Measurements from ENCODE around the gene PLEKHA1. TPM values are rescaled to one million over a fixed set of nuclear protein-coding genes. Genes with fewer than 3 reads are reported as not detected.

PLEKHA1 gene
- polyA plus RNA-seq, 6 donors from 2014 or later = 78.2 to 95.7 (median 89.4) TPM

DNA sequence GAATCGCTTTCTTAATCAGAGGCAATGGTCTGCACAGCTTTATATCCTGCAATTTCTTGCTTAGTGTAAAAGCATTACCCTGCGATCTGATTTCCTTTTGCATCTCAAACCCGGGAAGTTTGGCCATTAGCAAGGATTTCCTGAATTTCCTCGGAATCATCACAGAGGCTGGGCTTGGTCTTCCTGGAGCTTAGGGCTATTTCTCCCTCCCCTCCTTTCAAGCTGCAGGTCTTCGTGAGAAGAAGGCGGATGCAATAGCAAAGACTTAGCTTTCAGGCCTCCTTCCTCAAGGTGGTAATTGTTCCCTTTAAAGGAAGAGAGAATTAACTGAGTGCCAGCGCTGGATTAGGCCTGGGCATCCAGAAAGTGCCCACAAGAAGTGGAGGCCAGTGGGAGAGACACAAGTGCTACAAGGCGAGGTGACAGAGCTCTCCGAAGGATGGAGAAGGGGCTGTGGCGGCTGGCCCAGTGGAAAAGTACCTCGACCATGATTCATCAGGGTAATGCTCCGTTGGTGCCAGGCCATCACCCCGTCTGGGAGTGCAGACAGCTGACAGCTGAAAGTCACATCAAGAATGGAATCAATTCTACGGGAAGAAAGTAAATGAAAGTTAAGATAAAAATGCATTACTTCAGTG, 76.0 kb downstream of the PLEKHA1 start:
- H3K27ac Mint-ChIP-seq = no peak overlapping the region
- ATAC-seq (ENCODE audit: low read depth in 2 of 2) = no peak
- peaks cover 0 to 5% (median 0%) of the 10 kb centered on the region in 7 donors for H3K9me3 Mint-ChIP-seq

GRCh38 chr10:122454071-122454470, 79.6 kb downstream of the PLEKHA1 start:
- ATAC-seq (ENCODE audit: low read depth in 2 of 2) (no peak), DNase-seq (no peak)
- Mint-ChIP-seq H3K9me3 (peaks cover 0 to 5% (median 0%) of the 10 kb centered on the region in 7 donors), H3K27ac (no peak overlapping the region), H3K4me3 (no peak overlapping the region), H3K4me1 (peaks cover 0 to 3% (median 0%) of the 10 kb centered on the region in 3 donors), H3K36me3 (peaks cover 0 to 5% of the 10 kb centered on the region in 2 donors), H3K27me3 (peaks cover 42 to 63% (median 42%) of the 10 kb centered on the region in 3 donors)

More for the DNA sequence above, 76.0 kb downstream of the PLEKHA1 start:
- Mint-ChIP-seq H3K36me3 (peaks cover 0 to 5% of the 10 kb centered on the region in 2 donors), H3K4me3 (no peak overlapping the region), H3K4me1 (no peaks in the 10 kb centered on the region), H3K27me3 (peaks cover 20 to 51% (median 29%) of the 10 kb centered on the region in 3 donors)
- DNase-seq = no peak

DNA sequence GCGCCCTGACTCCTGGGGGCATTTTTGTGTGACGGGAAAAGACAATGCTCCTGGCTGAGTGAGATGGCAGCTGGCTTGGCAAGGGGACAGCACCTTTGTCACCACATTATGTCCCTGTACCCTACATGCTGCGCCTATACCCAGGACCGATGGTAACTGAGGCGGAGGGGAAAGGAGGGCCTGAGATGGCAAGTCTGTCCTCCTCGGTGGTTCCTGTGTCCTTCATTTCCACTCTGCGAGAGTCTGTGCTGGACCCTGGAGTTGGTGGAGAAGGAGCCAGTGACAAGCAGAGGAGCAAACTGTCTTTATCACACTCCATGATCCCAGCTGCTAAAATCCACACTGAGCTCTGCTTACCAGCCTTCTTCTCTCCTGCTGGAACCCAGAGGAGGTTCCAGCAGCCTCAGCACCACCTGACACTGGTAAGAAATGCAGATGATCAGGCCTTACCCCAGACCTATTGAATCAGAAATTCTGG, 80.1 kb downstream of the PLEKHA1 start, which contains the start of gene ARMS2:
Gene ARMS2, plus strand, starts transcription at position 51 of the 478 bp plus-strand sequence. Its CDS starts 75 bp downstream, at position 126.
- H3K27ac Mint-ChIP-seq = no peak within 1 kb of the TSS
- H3K9me3 Mint-ChIP-seq = peaks cover 0 to 5% (median 0%) of the 10 kb centered on the region in 7 donors
- H3K4me1 Mint-ChIP-seq = peaks cover 0 to 6% (median 3%) of the 10 kb centered on the region in 3 donors
- DNase-seq = no peak
- H3K27me3 Mint-ChIP-seq = peaks cover 44 to 63% (median 48%) of the 10 kb centered on the region in 3 donors
- ATAC-seq (ENCODE audit: low read depth in 2 of 2) = no peak
- H3K4me3 Mint-ChIP-seq = no peak within 1 kb of the TSS
- peaks cover 0 to 5% of the 10 kb centered on the region in 2 donors for H3K36me3 Mint-ChIP-seq

- Mint-ChIP-seq H3K27me3 (peaks cover 46 to 66% (median 54%) of the 10 kb centered on the region in 3 donors), H3K9me3 (peaks cover 0 to 5% (median 0%) of the 10 kb centered on the region in 7 donors)
Observed at GRCh38 chr10:122455376-122456079, 81.0 kb downstream of the PLEKHA1 start.

DNA sequence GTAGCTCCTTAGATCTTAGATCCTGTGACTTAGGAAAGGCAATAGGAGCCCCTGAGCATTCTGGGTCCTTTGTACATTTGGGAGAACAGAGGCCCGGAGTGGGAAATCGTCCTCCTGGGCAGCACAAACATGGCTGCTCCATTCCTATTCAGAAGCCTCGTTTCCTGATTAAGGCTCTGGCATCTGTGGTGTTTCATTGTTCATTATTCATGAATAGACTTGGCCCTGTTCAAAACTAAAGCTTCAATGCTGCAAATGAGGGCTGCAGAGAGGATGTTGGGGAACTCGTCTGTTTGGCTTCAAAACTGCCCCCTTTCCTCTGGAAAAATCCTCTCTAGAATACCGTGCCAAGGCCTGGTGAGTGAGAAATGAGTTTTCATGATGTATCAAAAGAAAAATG, 83.4 kb downstream of the PLEKHA1 start:
- no peak for DNase-seq
- H3K27ac Mint-ChIP-seq = peak overlapping the region in 1 of 6 donors; percentile 32
- peaks cover 0 to 2% (median 0%) of the 10 kb centered on the region in 7 donors for H3K9me3 Mint-ChIP-seq
- H3K27me3 Mint-ChIP-seq = peaks cover 48 to 61% (median 56%) of the 10 kb centered on the region in 3 donors
- peaks cover 6 to 15% (median 12%) of the 10 kb centered on the region in 3 donors for H3K4me1 Mint-ChIP-seq
- no peaks in the 10 kb centered on the region for H3K36me3 Mint-ChIP-seq
- no peak for ATAC-seq (ENCODE audit: low read depth in 2 of 2)
- H3K4me3 Mint-ChIP-seq = no peak overlapping the region

More at GRCh38 chr10:122455376-122456079, 81.0 kb downstream of the PLEKHA1 start:
- DNase-seq (no peak), ATAC-seq (ENCODE audit: low read depth in 2 of 2) (no peak)
- H3K4me1 Mint-ChIP-seq = peaks cover 0 to 6% (median 6%) of the 10 kb centered on the region in 3 donors
- peaks cover 0 to 5% of the 10 kb centered on the region in 2 donors for H3K36me3 Mint-ChIP-seq
- H3K4me3 Mint-ChIP-seq = no peak overlapping the region
- H3K27ac Mint-ChIP-seq = no peak overlapping the region

GRCh38 chr10:122458693-122459092, 84.2 kb downstream of the PLEKHA1 start:
- no peak for DNase-seq
- H3K4me1 Mint-ChIP-seq = peaks cover 7 to 18% (median 13%) of the 10 kb centered on the region in 3 donors
- peaks cover 55 to 68% (median 63%) of the 10 kb centered on the region in 3 donors for H3K27me3 Mint-ChIP-seq
- no peak for ATAC-seq (ENCODE audit: low read depth in 2 of 2)
- H3K36me3 Mint-ChIP-seq = no peaks in the 10 kb centered on the region
- H3K9me3 Mint-ChIP-seq = peaks cover 0 to 2% (median 0%) of the 10 kb centered on the region in 7 donors
- peak overlapping the region in 1 of 8 donors; percentile 24 for H3K4me3 Mint-ChIP-seq
- no peak overlapping the region for H3K27ac Mint-ChIP-seq

GRCh38 chr10:122459561-122460273, 85.2 kb downstream of the PLEKHA1 start:
- Mint-ChIP-seq H3K27me3 (peaks cover 63 to 73% (median 70%) of the 10 kb centered on the region in 3 donors), H3K27ac (no peak overlapping the region), H3K4me1 (peaks cover 7 to 18% (median 13%) of the 10 kb centered on the region in 3 donors), H3K36me3 (no peaks in the 10 kb centered on the region), H3K9me3 (peaks cover 0 to 2% (median 0%) of the 10 kb centered on the region in 7 donors), H3K4me3 (peak overlapping the region in 7 of 8 donors; percentile 12 to 71 (median 37))
- no peak for ATAC-seq (ENCODE audit: low read depth in 2 of 2)
- DNase-seq = no peak

- DNase-seq (no peak), ATAC-seq (ENCODE audit: low read depth in 2 of 2) (no peak)
- Mint-ChIP-seq H3K36me3 (no peaks in the 10 kb centered on the region), H3K27ac (no peak overlapping the region), H3K4me3 (peak overlapping the region in 7 of 8 donors; percentile 25 to 63 (median 39)), H3K4me1 (peaks cover 7 to 18% (median 13%) of the 10 kb centered on the region in 3 donors), H3K9me3 (peaks cover 0 to 2% (median 0%) of the 10 kb centered on the region in 7 donors), H3K27me3 (peaks cover 73 to 78% (median 77%) of the 10 kb centered on the region in 3 donors)
Observed at GRCh38 chr10:122460891-122461293, 86.4 kb downstream of the PLEKHA1 start.

GRCh38 chr10:122461367-122461728, 86.8 kb downstream of the PLEKHA1 start, which contains the start of gene HTRA1:
TSS of gene HTRA1 (plus strand) at chr10:122461553. CDS start at chr10:122461653, 100 bp downstream.
- H3K27me3 Mint-ChIP-seq = peaks cover 73 to 82% (median 75%) of the 10 kb centered on the region in 3 donors
- H3K27ac Mint-ChIP-seq = no peak within 1 kb of the TSS

GRCh38 chr10:122461729-122462532, 87.4 kb downstream of the PLEKHA1 start:
- H3K36me3 Mint-ChIP-seq = no peaks in the 10 kb centered on the region
- DNase-seq (no peak), ATAC-seq (ENCODE audit: low read depth in 2 of 2) (no peak)
- peaks cover 7 to 18% (median 13%) of the 10 kb centered on the region in 3 donors for H3K4me1 Mint-ChIP-seq
- peaks cover 0 to 2% (median 0%) of the 10 kb centered on the region in 7 donors for H3K9me3 Mint-ChIP-seq
- H3K27ac Mint-ChIP-seq = no peak overlapping the region
- peak overlapping the region; percentile 70 to 91 (median 80) for H3K4me3 Mint-ChIP-seq
- H3K27me3 Mint-ChIP-seq = peaks cover 71 to 86% (median 72%) of the 10 kb centered on the region in 3 donors

More at GRCh38 chr10:122461367-122461728, 86.8 kb downstream of the PLEKHA1 start, which contains the start of gene HTRA1:
- peaks cover 7 to 18% (median 13%) of the 10 kb centered on the region in 3 donors for H3K4me1 Mint-ChIP-seq
- peaks cover 0 to 2% (median 0%) of the 10 kb centered on the region in 7 donors for H3K9me3 Mint-ChIP-seq
- DNase-seq (no peak), ATAC-seq (ENCODE audit: low read depth in 2 of 2) (no peak)
- no peaks in the 10 kb centered on the region for H3K36me3 Mint-ChIP-seq
- peak within 1 kb of the TSS; percentile 70 to 91 (median 80) for H3K4me3 Mint-ChIP-seq

GRCh38 chr10:122462533-122463465, 88.3 kb downstream of the PLEKHA1 start:
- Mint-ChIP-seq H3K27me3 (peaks cover 63 to 86% (median 71%) of the 10 kb centered on the region in 3 donors), H3K4me1 (peaks cover 7 to 18% (median 13%) of the 10 kb centered on the region in 3 donors), H3K36me3 (no peaks in the 10 kb centered on the region), H3K27ac (peak overlapping the region in 1 of 6 donors; percentile 62), H3K4me3 (peak overlapping the region; percentile 70 to 91 (median 80)), H3K9me3 (no peaks in the 10 kb centered on the region)
- DNase-seq (no peak), ATAC-seq (ENCODE audit: low read depth in 2 of 2) (no peak)

Data from naive B cell (primary cell).